PC-3 (cell line): ENCODE data around the gene SSX2. TPM values are rescaled to one million over a fixed set of nuclear protein-coding genes. Genes with fewer than 3 reads are reported as not detected.
"Not testable (repeated sequence)": the region's sequence is repeated elsewhere in the genome, so short reads cannot be mapped to it uniquely, and the experiment has no call there.

Source experiments
- ATAC-seq: fragments of 200-7000 bp; cut with Tn5 transposase; 2 replicates; pipeline ENCODE4 v1.9.1; 2020; ENCODE audit warnings: mild to moderate bottlenecking, moderate library complexity
- Bru-seq: library from RNA; stranded (reverse); fragments of 400-500 nt; gene quantifications from one replicate; lab custom pipeline; 2021; lab: Mats Ljungman, UMichigan
- BruChase-seq, 2 experiments: library from RNA; stranded (reverse); fragments of 400-500 nt; gene quantifications; one replicate each; lab custom pipeline; 2021; lab: Mats Ljungman, UMichigan
- BruUV-seq: library from RNA; stranded (reverse); fragments of 400-500 nt; replicated peaks from 2 replicates; lab custom pipeline; 2021; lab: Mats Ljungman, UMichigan
- CTCF ChIA-PET: fragments of 300-600 bp; sonication (Branson Sonifier 250); formaldehyde crosslinking; loops from one replicate; lab custom pipeline; 2022; ENCODE audit warnings: antibody characterized with exemption; lab: Charles Lee
- POLR2A ChIA-PET: fragments of 300-600 bp; sonication (Branson Sonifier 250); formaldehyde crosslinking; loops from one replicate; lab custom pipeline; 2022; ENCODE audit warnings: antibody characterized with exemption; ENCODE audit not compliant: unreplicated experiment; lab: Charles Lee
- DNase-seq: peaks from one replicate; pipeline ENCODE4 v3.0.0-alpha.2; 2015
- H2AFZ ChIP-seq: fragments of 300-600 bp; sonication (generic); 2 replicates; pipeline ENCODE4 v1.6.0; 2016; ENCODE audit warnings: antibody characterized with exemption, low read length
- H3F3A ChIP-seq: fragments of 300-600 bp; sonication (generic); one replicate; pipeline ENCODE4 v1.6.0; 2017; ENCODE audit warnings: antibody characterized with exemption, low read length, control low read depth, mild to moderate bottlenecking; ENCODE audit not compliant: unreplicated experiment
- H3K27ac ChIP-seq: fragments of 300-600 bp; sonication (generic); 2 replicates; pipeline ENCODE4 v1.5.1; 2016; ENCODE audit warnings: mild to moderate bottlenecking, low read length
- H3K27me3 ChIP-seq: fragments of 300-600 bp; sonication (generic); 2 replicates; pipeline ENCODE4 v1.6.1; 2016; ENCODE audit warnings: low read length, mixed read lengths
- H3K36me3 ChIP-seq: fragments of 300-600 bp; sonication (generic); 2 replicates; pipeline ENCODE4 v1.6.1; 2016; ENCODE audit warnings: low read depth, mixed run types, low read length, mixed read lengths
- H3K4me1 ChIP-seq: fragments of 300-600 bp; sonication (generic); 2 replicates; pipeline ENCODE4 v1.5.1; 2016; ENCODE audit warnings: low read length; ENCODE audit not compliant: insufficient read depth
- H3K4me2 ChIP-seq: fragments of 300-600 bp; sonication (generic); 2 replicates; pipeline ENCODE4 v1.6.0; 2016; ENCODE audit warnings: low read length
- H3K4me3 ChIP-seq: fragments of 300-600 bp; sonication (generic); 2 replicates; pipeline ENCODE4 v1.5.1; 2016; ENCODE audit warnings: mild to moderate bottlenecking, low read length, mixed read lengths
- H3K79me2 ChIP-seq: fragments of 300-600 bp; sonication (generic); 2 replicates; pipeline ENCODE4 v1.6.1; 2017; ENCODE audit warnings: low read length, mixed read lengths
- H3K9ac ChIP-seq: fragments of 300-600 bp; sonication (generic); 2 replicates; pipeline ENCODE4 v1.6.0; 2016; ENCODE audit warnings: mild to moderate bottlenecking, low read length
- H3K9me2 ChIP-seq: fragments of 300-600 bp; sonication (generic); replicated peaks from 2 replicates; pipeline ENCODE4 v1.6.1; 2016; ENCODE audit warnings: mixed run types, low read length, mixed read lengths
- H3K9me3 ChIP-seq: fragments of 300-600 bp; sonication (generic); 2 replicates; pipeline ENCODE4 v1.6.1; 2016; ENCODE audit warnings: low read length, mixed read lengths
- H4K20me1 ChIP-seq: fragments of 300-600 bp; sonication (generic); 2 replicates; pipeline ENCODE4 v1.6.1; 2016; ENCODE audit warnings: low read length, mixed read lengths
- intact Hi-C: fragments of 100-400 bp; cut with micrococcal nuclease; formaldehyde crosslinking; loops from 2 replicates; pipeline ENCODE4 v1.9.0; 2023
- long read RNA-seq: library from polyadenylated mRNA; unstranded; transcript quantifications from one replicate; pipeline ENCODE4 v2.0.0, GENCODE V29; 2021; ENCODE audit not compliant: unreplicated experiment
- total RNA-seq: library from RNA; depleted of rRNA; stranded (reverse); fragments of >200 nt; gene quantifications from 2 replicates; pipeline ENCODE4 v1.2.3, GENCODE V29; 2014; rRNA removed

SSX2 gene, protein sequence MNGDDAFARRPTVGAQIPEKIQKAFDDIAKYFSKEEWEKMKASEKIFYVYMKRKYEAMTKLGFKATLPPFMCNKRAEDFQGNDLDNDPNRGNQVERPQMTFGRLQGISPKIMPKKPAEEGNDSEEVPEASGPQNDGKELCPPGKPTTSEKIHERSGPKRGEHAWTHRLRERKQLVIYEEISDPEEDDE
- total RNA-seq (not detected in 2 replicates), Bru-seq, nascent RNA (not detected), BruChase-seq, experiment 1, labeled RNA remaining after a 6-hour chase (not detected), BruChase-seq, experiment 2, labeled RNA remaining after a 2-hour chase (not detected)
- long read RNA-seq = 0 reads

DNA sequence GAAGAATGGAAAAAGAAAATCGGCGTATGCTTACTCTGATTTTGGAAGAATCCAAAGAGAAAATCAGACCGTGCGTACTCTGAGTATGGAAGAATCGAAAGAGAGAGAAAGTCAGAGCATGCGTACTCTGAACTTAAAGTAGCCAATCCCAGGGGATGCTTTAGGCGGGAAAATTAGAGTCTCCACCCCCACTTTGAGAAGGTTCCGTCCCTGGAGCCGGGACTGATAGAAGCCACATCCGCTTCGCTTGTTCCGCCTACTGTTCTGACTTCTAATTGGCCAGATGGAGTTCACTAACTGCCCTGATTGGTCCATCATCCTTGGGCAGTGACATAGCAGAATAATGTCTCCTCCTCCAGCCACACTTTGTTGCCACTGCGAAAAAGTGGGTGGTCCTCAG lies at the start of gene SSX2:
TSS of gene SSX2 (minus strand) at position 101 of the 400 bp plus-strand sequence. CDS start 1,429 bp downstream, outside the sequence.
- DNase-seq, H3K9me2 ChIP-seq, H3F3A ChIP-seq, H4K20me1 ChIP-seq, H3K79me2 ChIP-seq, H3K9ac ChIP-seq, H3K27ac ChIP-seq, CTCF ChIA-PET, H3K36me3 ChIP-seq, intact Hi-C loops, ATAC-seq, H2AFZ ChIP-seq, BruUV-seq, H3K4me3 ChIP-seq, H3K4me2 ChIP-seq, POLR2A ChIA-PET, H3K9me3 ChIP-seq, H3K27me3 ChIP-seq, H3K4me1 ChIP-seq: not testable (repeated sequence)

DNA sequence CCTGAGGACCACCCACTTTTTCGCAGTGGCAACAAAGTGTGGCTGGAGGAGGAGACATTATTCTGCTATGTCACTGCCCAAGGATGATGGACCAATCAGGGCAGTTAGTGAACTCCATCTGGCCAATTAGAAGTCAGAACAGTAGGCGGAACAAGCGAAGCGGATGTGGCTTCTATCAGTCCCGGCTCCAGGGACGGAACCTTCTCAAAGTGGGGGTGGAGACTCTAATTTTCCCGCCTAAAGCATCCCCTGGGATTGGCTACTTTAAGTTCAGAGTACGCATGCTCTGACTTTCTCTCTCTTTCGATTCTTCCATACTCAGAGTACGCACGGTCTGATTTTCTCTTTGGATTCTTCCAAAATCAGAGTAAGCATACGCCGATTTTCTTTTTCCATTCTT lies 44.0 kb upstream of the SSX2 start, which contains the start of gene SSX2B:
TSS of gene SSX2B (plus strand) at position 301 of the 400 bp plus-strand sequence. CDS start 1,429 bp downstream, outside the sequence.
- H4K20me1 ChIP-seq, H3K4me2 ChIP-seq, H3K79me2 ChIP-seq, POLR2A ChIA-PET, CTCF ChIA-PET, H3K9ac ChIP-seq, H3K9me2 ChIP-seq, H3F3A ChIP-seq, H3K27me3 ChIP-seq, intact Hi-C loops, H3K9me3 ChIP-seq, DNase-seq, H2AFZ ChIP-seq, H3K4me1 ChIP-seq, H3K27ac ChIP-seq, H3K36me3 ChIP-seq, BruUV-seq, H3K4me3 ChIP-seq, ATAC-seq: not testable (repeated sequence)

GRCh38 chrX:52692034-52692433 lies 14.9 kb downstream of the SSX2 start:
- intact Hi-C loops, H3K36me3 ChIP-seq, CTCF ChIA-PET: not testable (repeated sequence)

DNA sequence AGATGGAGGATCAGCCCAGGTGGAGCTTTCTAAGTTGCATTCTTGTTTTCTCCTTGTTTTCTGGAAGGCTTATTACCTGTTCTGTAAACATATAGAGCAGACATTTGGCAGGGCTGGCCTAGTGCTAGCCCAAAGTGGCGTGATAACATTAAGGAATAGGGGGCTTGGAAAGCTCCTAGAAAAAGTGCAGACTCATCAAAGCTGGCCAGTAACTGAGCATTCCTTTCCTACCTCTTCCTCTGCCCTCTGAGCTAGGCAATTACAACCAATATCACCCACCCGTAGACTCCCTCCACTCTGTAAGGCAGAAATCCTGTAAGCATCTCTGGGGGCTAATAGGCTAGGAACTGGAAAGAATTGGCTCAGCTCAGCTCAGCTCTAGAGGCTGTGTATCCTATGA lies 44.8 kb downstream of the SSX2 start:
- H3K9ac ChIP-seq, H3K9me3 ChIP-seq, H3K27ac ChIP-seq, H3K79me2 ChIP-seq, H3F3A ChIP-seq, H3K4me2 ChIP-seq, H3K4me1 ChIP-seq, intact Hi-C loops, H3K9me2 ChIP-seq, H3K4me3 ChIP-seq, H3K36me3 ChIP-seq, POLR2A ChIA-PET, H2AFZ ChIP-seq, BruUV-seq, CTCF ChIA-PET, DNase-seq, H4K20me1 ChIP-seq, ATAC-seq: not testable (repeated sequence)
- H3K27me3 ChIP-seq = peaks cover 10% of the 10 kb centered on the region; the same call in 1 of the 2 replicates

More at GRCh38 chrX:52692034-52692433, 14.9 kb downstream of the SSX2 start:
- ATAC-seq, H3K9ac ChIP-seq, H3K27me3 ChIP-seq, H3K4me1 ChIP-seq, H3K4me3 ChIP-seq, H3F3A ChIP-seq, H3K27ac ChIP-seq, H4K20me1 ChIP-seq, H3K4me2 ChIP-seq, BruUV-seq, H2AFZ ChIP-seq, H3K9me3 ChIP-seq, H3K79me2 ChIP-seq, DNase-seq, POLR2A ChIA-PET, H3K9me2 ChIP-seq: not testable (repeated sequence)

- CTCF ChIA-PET, H3K4me1 ChIP-seq, H4K20me1 ChIP-seq, H3K36me3 ChIP-seq, DNase-seq, H3K4me3 ChIP-seq, H3K27ac ChIP-seq, H3K9me2 ChIP-seq, H3K9me3 ChIP-seq, ATAC-seq, H3K79me2 ChIP-seq, H3K27me3 ChIP-seq, H3K9ac ChIP-seq, H3K4me2 ChIP-seq, H3F3A ChIP-seq, BruUV-seq, intact Hi-C loops, H2AFZ ChIP-seq, POLR2A ChIA-PET: not testable (repeated sequence)
These were observed 51.5 kb downstream of the SSX2 start for GRCh38 chrX:52655475-52655874.

DNA sequence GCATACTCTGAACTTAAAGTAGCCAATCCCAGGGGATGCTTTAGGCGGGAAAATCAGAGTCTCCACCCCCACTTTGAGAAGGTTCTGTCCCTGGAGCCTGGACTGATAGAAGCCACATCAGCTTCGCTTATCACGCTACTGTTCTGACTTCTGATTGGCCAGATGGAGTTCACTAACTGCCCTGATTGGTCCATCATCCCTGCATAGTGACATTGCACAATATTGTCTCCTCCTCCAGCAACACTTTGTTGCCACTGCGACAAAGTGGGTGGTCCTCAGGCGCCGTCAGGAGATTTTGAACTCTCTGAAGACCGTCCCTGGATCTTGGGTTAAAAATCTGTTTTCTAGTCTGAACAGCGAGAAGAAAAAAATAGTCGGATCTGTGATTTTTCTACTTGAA lies 52.2 kb downstream of the SSX2 start, which contains the start of gene SSX7:
TSS of gene SSX7 (minus strand) at position 101 of the 400 bp plus-strand sequence. CDS start 1,428 bp downstream, outside the sequence.
- H3K4me2 ChIP-seq, H4K20me1 ChIP-seq, H3K9ac ChIP-seq, H3K79me2 ChIP-seq, H3K36me3 ChIP-seq, H3K9me3 ChIP-seq, POLR2A ChIA-PET, H3K4me1 ChIP-seq, H3K4me3 ChIP-seq, ATAC-seq, H3K27ac ChIP-seq, intact Hi-C loops, H3F3A ChIP-seq, BruUV-seq, H3K27me3 ChIP-seq, H3K9me2 ChIP-seq, CTCF ChIA-PET, H2AFZ ChIP-seq, DNase-seq: not testable (repeated sequence)
